HG02884 (cell line): Measurements from ENCODE around the gene OSBPL3.
"Not testable (repeated sequence)": the region's sequence is repeated elsewhere in the genome, so short reads cannot be mapped to it uniquely, and the experiment has no call there.

ENCODE experiments used
- ATAC-seq: cut with Tn5 transposase; IDR thresholded peaks from one replicate; pipeline ENCODE4 v1.9.1; 2021; ENCODE audit warnings: mild to moderate bottlenecking, moderate library complexity; ENCODE audit not compliant: unreplicated experiment

OSBPL3 gene

GRCh38 chr7:24922099-24922773 is 57.7 kb downstream of the OSBPL3 start:
- ATAC-seq, result no peak

GRCh38 chr7:24921362-24921679 is 58.7 kb downstream of the OSBPL3 start:
- ATAC-seq, result no peak

GRCh38 chr7:24920451-24921361 is 59.3 kb downstream of the OSBPL3 start:
- ATAC-seq, result no peak

GRCh38 chr7:24917510-24918239 is 62.3 kb downstream of the OSBPL3 start:
- no peak for ATAC-seq

- no peak for ATAC-seq
Measured at GRCh38 chr7:24916463-24917040, 63.4 kb downstream of the OSBPL3 start.

- ATAC-seq, result no peak
Measured at GRCh38 chr7:24914465-24914859, 65.5 kb downstream of the OSBPL3 start.

GRCh38 chr7:24913801-24914464 is 66.0 kb downstream of the OSBPL3 start:
- ATAC-seq, result no peak

- no peak for ATAC-seq
Measured at GRCh38 chr7:24912874-24913514, 67.0 kb downstream of the OSBPL3 start.

GRCh38 chr7:24912424-24912823 is 67.6 kb downstream of the OSBPL3 start:
- ATAC-seq, result no peak

- ATAC-seq, result no peak
Measured at GRCh38 chr7:24911213-24911603, 68.8 kb downstream of the OSBPL3 start.

GRCh38 chr7:24910551-24911212 is 69.3 kb downstream of the OSBPL3 start:
- no peak for ATAC-seq

- no peak for ATAC-seq
Measured at GRCh38 chr7:24908727-24909126, 71.3 kb downstream of the OSBPL3 start.

- no peak for ATAC-seq
Measured at GRCh38 chr7:24908166-24908565, 71.8 kb downstream of the OSBPL3 start.

GRCh38 chr7:24907311-24907886 is 72.6 kb downstream of the OSBPL3 start:
- peak; percentile 69 for ATAC-seq

GRCh38 chr7:24905996-24906770 is 73.8 kb downstream of the OSBPL3 start:
- ATAC-seq, result no peak

GRCh38 chr7:24903992-24904391 is 76.0 kb downstream of the OSBPL3 start:
- not testable (repeated sequence) for ATAC-seq

GRCh38 chr7:24903559-24903958 is 76.4 kb downstream of the OSBPL3 start:
- ATAC-seq, result no peak

- ATAC-seq, result no peak
Measured at GRCh38 chr7:24902931-24903330, 77.0 kb downstream of the OSBPL3 start.

- ATAC-seq, result no peak
Measured at GRCh38 chr7:24902276-24902675, 77.7 kb downstream of the OSBPL3 start.
